Adrenal gland (tissue), 19 donors: ENCODE results near the gene TMEM59. TPM values are rescaled to one million over a fixed set of nuclear protein-coding genes. Genes with fewer than 3 reads are reported as not detected.

Experiments used
- DNase-seq, 7 donors: peaks; one replicate each; pipeline ENCODE4 v3.0.0-alpha.2; 2019 to 2020
- H3K27ac ChIP-seq, 5 donors: fragments of 200-600 bp; sonication (generic) in 4 of 5; 1 replicate in 3 of 5; 2 replicates in 2 of 5; pipeline versions ENCODE4 v1.5.1 to v1.8.0; 2016 to 2020; ENCODE audit warnings: mild to moderate bottlenecking in 1 of 5
- H3K27me3 ChIP-seq: fragments of 200-600 bp; 2 replicates; pipeline ENCODE4 v1.8.0; 2021
- H3K36me3 ChIP-seq, 2 donors: fragments of 200-600 bp; replicated peaks in 1 of 2; 1 replicate in 1 of 2; 2 replicates in 1 of 2; pipeline versions ENCODE4 v1.5.1 to v1.8.0; 2018 to 2022
- H3K4me1 ChIP-seq, 2 donors: fragments of 200-600 bp; replicated peaks in 1 of 2; 1 replicate in 1 of 2; 2 replicates in 1 of 2; pipeline versions ENCODE4 v1.5.1 to v1.8.0; 2018 to 2021
- H3K4me3 ChIP-seq, 4 donors: fragments of 200-600 bp; sonication (generic) in 3 of 4; one replicate each; pipeline ENCODE4 v1.5.1; 2016 to 2018
- H3K9me3 ChIP-seq, 3 donors: fragments of 200-600 bp; sonication (generic) in 1 of 3; replicated peaks in 1 of 3; 1 replicate in 2 of 3; 2 replicates in 1 of 3; pipeline versions ENCODE4 v1.5.1 to v1.8.0; 2016 to 2021
- POLR2A ChIP-seq, 2 donors: fragments of 450-650 bp; IDR thresholded peaks; one replicate each; pipeline ENCODE4 v1.6.1; 2017; ENCODE audit warnings: antibody characterized with exemption in 2 of 2, mild to moderate bottlenecking in 2 of 2, moderate library complexity in 1 of 2
- WGBS, 4 donors: extraction: QIAGEN DNeasy Blood & Tissue Kit in 2 of 4; methylation state at CpG; one replicate each; pipeline versions ENCODE4 v1.1.5 to v1.1.7; 2013 to 2017; 5-methylcytosine and 5-hydroxymethylcytosine counted together
- intact Hi-C, 2 donors: fragments of 100-400 bp; cut with DNase I; formaldehyde crosslinking; loops; one replicate each; pipeline versions ENCODE4 v1.14.1 to v1.15.0; 2022 to 2023
- long read RNA-seq, 10 donors: library from polyadenylated mRNA in 3 of 10; unstranded in 2 of 10; stranded (forward) in 1 of 10; transcript quantifications; one replicate each; pipeline ENCODE4 v2.0.0 and lab custom pipeline, GENCODE V29; 2021 to 2026
- polyA plus RNA-seq, 3 donors: library from polyadenylated mRNA; stranded (reverse); fragments of 200-250 nt in 2 of 3; fragments of 350-450 nt in 1 of 3; fragmentation: Illumina TruSeq in 1 of 3; extraction: RNeasy Lipid Tissue Mini Kit (QIAGEN cat#74804) in 1 of 3; gene quantifications; one replicate each; pipeline ENCODE4 v1.2.3, GENCODE V29; 2013 to 2014
- total RNA-seq, 9 donors: library from RNA; depleted of rRNA in 4 of 9; stranded (reverse); fragments of >200 nt in 4 of 9; fragments of 120-200 nt in 1 of 9; fragmentation: NEBNext Ultra II Directional in 1 of 9; extraction: Animal tissue kit (Norgen Biotek cat#: 25700) in 1 of 9; gene quantifications; one replicate each; pipeline versions ENCODE4 v1.1.0 to v1.2.4, GENCODE V29; 2013 to 2023
- TF ChIP-seq, protein P1 (sequence below), 6 experiments: fragments of 450-650 bp in 4 of 6; fragments of 200-600 bp in 2 of 6; sonication (generic) in 1 of 6; IDR thresholded peaks; 1 replicate in 5 of 6; 2 replicates in 1 of 6; pipeline versions ENCODE4 v1.5.1 to v1.8.0; 2016 to 2021; ENCODE audit warnings: antibody characterized with exemption in 6 of 6, mild to moderate bottlenecking in 2 of 6, moderate library complexity in 1 of 6
- donor health status: healthy with polysubstance abuse.
- donor health status: Bipolar disorder and iron deficiency.
- donor health status: DM: yes; HTN: yes; CAD: no.
- donor health status: DM: no; HTN: no; CAD: no.
- donor health status: DM: no; HTN: no; CAD: no.
- donor health status: DM: yes; HTN: yes; CAD: no.

Gene TMEM59, protein sequence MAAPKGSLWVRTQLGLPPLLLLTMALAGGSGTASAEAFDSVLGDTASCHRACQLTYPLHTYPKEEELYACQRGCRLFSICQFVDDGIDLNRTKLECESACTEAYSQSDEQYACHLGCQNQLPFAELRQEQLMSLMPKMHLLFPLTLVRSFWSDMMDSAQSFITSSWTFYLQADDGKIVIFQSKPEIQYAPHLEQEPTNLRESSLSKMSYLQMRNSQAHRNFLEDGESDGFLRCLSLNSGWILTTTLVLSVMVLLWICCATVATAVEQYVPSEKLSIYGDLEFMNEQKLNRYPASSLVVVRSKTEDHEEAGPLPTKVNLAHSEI
- total RNA-seq (100 to 1,000 TPM; 351 to 736 (median 589) TPM), polyA plus RNA-seq (100 to 1,000 TPM in 2 of 3 donors, 10 to 100 TPM in 1; 96.8 to 489 (median 131) TPM)
- long read RNA-seq, donor 1, full-length matches to known transcripts = 182 of 305 reads
- long read RNA-seq, donor 1, partial matches to known transcripts = 52 of 305 reads
- long read RNA-seq, donor 1, other reads (novel, unspliced or antisense) = 71 of 305 reads
- long read RNA-seq, donor 2, full-length matches to known transcripts = 317 of 370 reads
- long read RNA-seq, donor 2, partial matches to known transcripts = 53 of 370 reads
- long read RNA-seq, donor 2, other reads (novel, unspliced or antisense) = 0 of 370 reads
- long read RNA-seq, donor 3, full-length matches to known transcripts = 440 of 507 reads
- long read RNA-seq, donor 3, partial matches to known transcripts = 19 of 507 reads
- long read RNA-seq, donor 3, other reads (novel, unspliced or antisense) = 48 of 507 reads
- long read RNA-seq, donor 4, full-length matches to known transcripts = 356 of 501 reads
- long read RNA-seq, donor 4, partial matches to known transcripts = 3 of 501 reads
- long read RNA-seq, donor 4, other reads (novel, unspliced or antisense) = 142 of 501 reads
- long read RNA-seq, donor 5, full-length matches to known transcripts = 422 of 601 reads
- long read RNA-seq, donor 5, partial matches to known transcripts = 2 of 601 reads
- long read RNA-seq, donor 5, other reads (novel, unspliced or antisense) = 177 of 601 reads
- long read RNA-seq, donor 6, full-length matches to known transcripts = 158 of 233 reads
- long read RNA-seq, donor 6, partial matches to known transcripts = 3 of 233 reads
- long read RNA-seq, donor 6, other reads (novel, unspliced or antisense) = 72 of 233 reads
- long read RNA-seq, donor 7, full-length matches to known transcripts = 169 of 208 reads
- long read RNA-seq, donor 7, partial matches to known transcripts = 6 of 208 reads
- long read RNA-seq, donor 7, other reads (novel, unspliced or antisense) = 33 of 208 reads
- long read RNA-seq, donor 8, full-length matches to known transcripts = 197 of 293 reads
- long read RNA-seq, donor 8, partial matches to known transcripts = 45 of 293 reads
- long read RNA-seq, donor 8, other reads (novel, unspliced or antisense) = 51 of 293 reads
- long read RNA-seq, donor 9, full-length matches to known transcripts = 589 of 658 reads
- long read RNA-seq, donor 9, partial matches to known transcripts = 64 of 658 reads
- long read RNA-seq, donor 9, other reads (novel, unspliced or antisense) = 5 of 658 reads
- long read RNA-seq, donor 10, full-length matches to known transcripts = 148 of 163 reads
- long read RNA-seq, donor 10, partial matches to known transcripts = 0 of 163 reads
- long read RNA-seq, donor 10, other reads (novel, unspliced or antisense) = 15 of 163 reads

DNA sequence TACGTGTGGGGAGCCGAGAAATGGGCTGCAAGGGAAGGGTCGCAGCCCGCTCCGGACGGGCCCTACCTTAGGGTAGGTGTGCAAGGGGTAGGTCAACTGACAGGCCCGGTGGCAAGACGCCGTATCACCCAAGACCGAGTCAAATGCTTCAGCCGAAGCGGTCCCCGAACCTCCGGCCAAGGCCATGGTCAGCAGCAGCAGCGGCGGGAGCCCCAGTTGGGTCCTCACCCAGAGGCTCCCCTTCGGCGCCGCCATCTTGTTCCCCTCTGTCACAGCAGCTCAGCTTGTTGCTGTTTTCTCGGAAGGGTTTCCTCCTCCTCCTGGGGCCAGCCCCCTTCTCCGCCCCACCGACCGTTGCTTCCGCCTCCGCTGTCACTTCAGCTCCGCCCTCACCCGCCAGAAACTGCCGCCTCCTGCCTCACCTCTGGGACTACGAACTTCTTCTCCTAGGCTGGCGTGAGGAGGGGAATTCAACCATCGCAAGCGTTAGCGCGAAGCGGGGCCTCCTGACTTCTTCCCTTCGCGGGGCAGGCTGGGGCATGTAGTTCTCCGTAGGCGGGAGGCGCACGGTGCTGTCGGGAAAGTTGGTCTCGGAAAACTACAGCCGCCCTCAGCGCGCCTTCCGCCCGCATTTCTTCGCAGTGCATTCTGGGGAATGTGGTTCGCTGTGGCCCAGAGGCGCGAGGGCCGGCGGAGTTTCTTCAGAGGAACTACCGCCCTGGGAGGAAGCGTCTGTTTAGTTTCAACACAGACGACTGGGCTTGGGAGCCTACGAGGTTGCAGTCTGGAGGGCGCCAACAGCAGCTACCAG is at the start of gene TMEM59, which contains the start of gene TCEANC2:
Gene TMEM59, minus strand, starts transcription at position 271 of the 811 bp plus-strand sequence. Its CDS starts 16 bp downstream, at position 255.
Gene TCEANC2, plus strand, starts transcription at position 675 of the 811 bp plus-strand sequence. CDS start 815 bp downstream, outside the sequence.
- no peaks in the 10 kb centered on the region for H3K27me3 ChIP-seq
- no peaks in the 10 kb centered on the region for H3K9me3 ChIP-seq
- TF ChIP-seq, protein P1, sequence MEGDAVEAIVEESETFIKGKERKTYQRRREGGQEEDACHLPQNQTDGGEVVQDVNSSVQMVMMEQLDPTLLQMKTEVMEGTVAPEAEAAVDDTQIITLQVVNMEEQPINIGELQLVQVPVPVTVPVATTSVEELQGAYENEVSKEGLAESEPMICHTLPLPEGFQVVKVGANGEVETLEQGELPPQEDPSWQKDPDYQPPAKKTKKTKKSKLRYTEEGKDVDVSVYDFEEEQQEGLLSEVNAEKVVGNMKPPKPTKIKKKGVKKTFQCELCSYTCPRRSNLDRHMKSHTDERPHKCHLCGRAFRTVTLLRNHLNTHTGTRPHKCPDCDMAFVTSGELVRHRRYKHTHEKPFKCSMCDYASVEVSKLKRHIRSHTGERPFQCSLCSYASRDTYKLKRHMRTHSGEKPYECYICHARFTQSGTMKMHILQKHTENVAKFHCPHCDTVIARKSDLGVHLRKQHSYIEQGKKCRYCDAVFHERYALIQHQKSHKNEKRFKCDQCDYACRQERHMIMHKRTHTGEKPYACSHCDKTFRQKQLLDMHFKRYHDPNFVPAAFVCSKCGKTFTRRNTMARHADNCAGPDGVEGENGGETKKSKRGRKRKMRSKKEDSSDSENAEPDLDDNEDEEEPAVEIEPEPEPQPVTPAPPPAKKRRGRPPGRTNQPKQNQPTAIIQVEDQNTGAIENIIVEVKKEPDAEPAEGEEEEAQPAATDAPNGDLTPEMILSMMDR (IDR thresholded peaks at IDR 0.05) = peak in 1 of 6 experiments; percentile 20
- TF ChIP-seq POLR2A (IDR thresholded peaks at IDR 0.05) = peak; percentile 60 to 93
- intact Hi-C loops = no loop called here
- 0 to 2% (median 0%) methylated on average over 25 to 59 of the region's 59 CpGs for WGBS, 4 donors
- H3K4me1 ChIP-seq = peaks cover 6 to 44% of the 10 kb centered on the region in 2 donors
- H3K36me3 ChIP-seq = no peaks in the 10 kb centered on the region
- peak within 1 kb of the TSS; percentile 41 to 86 (median 71) for H3K4me3 ChIP-seq
- peak within 1 kb of the TSS; percentile 83 to 98 (median 89) for H3K27ac ChIP-seq
- peak; percentile 96 to 99 (median 98) for DNase-seq

DNA sequence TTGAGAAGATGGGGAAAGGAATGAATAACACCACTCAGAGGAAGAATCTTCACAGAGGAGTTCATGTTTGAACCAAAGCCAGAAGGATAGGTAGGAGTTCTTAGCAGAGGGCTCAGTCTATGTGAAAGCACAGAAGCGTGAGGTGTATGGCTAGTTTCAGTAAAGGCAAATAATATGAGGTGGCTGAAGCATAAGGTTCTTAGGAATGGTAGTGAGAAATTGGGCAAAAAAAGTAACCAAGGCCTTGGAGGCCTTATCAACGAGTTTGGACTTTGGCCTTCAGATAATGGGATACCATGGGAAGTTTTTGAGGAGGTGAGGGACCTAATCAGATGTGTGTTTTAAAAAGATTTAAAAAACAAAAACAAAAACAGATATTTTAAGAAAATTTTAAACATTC is 47.5 kb upstream of the TMEM59 start:
- no peak for DNase-seq
- intact Hi-C loops = no loop called here
- H3K27me3 ChIP-seq = no peaks in the 10 kb centered on the region
- no peak overlapping the region for H3K4me3 ChIP-seq
- H3K9me3 ChIP-seq = no peaks in the 10 kb centered on the region
- H3K4me1 ChIP-seq = peaks cover 11 to 23% of the 10 kb centered on the region in 2 donors
- no peaks in the 10 kb centered on the region for H3K36me3 ChIP-seq
- 43 to 77% (median 67%) methylated on average over 2 of the region's 2 CpGs for WGBS, 4 donors
- TF ChIP-seq, protein P1 (IDR thresholded peaks at IDR 0.05) = no peak
- TF ChIP-seq POLR2A (IDR thresholded peaks at IDR 0.05) = no peak
- no peak overlapping the region for H3K27ac ChIP-seq

DNA sequence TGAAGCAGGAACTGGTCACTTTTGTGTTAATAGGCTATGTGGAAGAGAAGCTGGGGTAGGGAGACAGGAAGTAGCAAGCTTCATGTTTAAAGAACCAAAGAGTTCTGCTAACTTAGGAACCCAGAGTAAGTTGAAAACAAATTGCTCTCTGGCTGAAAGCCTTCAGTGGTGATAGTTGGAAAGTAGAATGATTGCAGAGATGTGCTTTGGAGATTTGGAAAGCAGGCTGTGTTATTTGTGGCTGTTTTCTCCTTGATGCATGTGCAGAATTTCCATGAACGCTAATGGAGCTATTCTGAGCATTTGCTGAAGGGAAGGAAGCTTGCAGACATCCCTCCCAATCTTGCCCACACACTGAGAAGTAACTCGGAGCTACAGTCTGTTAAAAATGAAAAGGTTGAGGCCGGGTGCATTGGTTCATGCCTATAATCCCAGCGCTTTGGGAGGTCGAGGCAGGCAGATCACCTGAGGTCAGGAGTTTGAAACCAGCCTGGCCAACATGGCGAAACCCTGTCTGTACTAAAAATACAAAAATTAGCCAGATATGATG is 46.1 kb upstream of the TMEM59 start:
- Histone ChIP-seq H3K4me1 (peaks cover 12 to 29% of the 10 kb centered on the region in 2 donors), H3K27me3 (no peaks in the 10 kb centered on the region), H3K4me3 (no peak overlapping the region), H3K36me3 (no peaks in the 10 kb centered on the region), H3K9me3 (no peaks in the 10 kb centered on the region), H3K27ac (peak overlapping the region in 1 of 5 donors; percentile 1)
- intact Hi-C loops = loop anchor here in 1 of 2 donors (5.0 kb wide), 1 partner anchor 557 kb away; no protein-coding TSS in a partner anchor
- WGBS, 4 donors = 70 to 77% (median 74%) methylated on average over 6 of the region's 6 CpGs
- no peak for TF ChIP-seq POLR2A (IDR thresholded peaks at IDR 0.05)
- TF ChIP-seq, protein P1 (IDR thresholded peaks at IDR 0.05) = no peak
- no peak for DNase-seq
